LNCaP clone FGC (cell line): ENCODE measurements around the gene SRGAP1.

Experiments used
- DNase-seq: peaks from one replicate; pipeline ENCODE4 v3.0.0-alpha.2; 2011; ENCODE audit warnings: low read depth
- H3K4me3 ChIP-seq: 2 replicates; pipeline ENCODE4 v1.5.1; 2011; ENCODE audit warnings: mild to moderate bottlenecking, low read depth, low read length, control low read depth
- TF ChIP-seq, protein P1 (sequence below): IDR thresholded peaks from 2 replicates; pipeline ENCODE4 v1.5.1; 2012; ENCODE audit warnings: mild to moderate bottlenecking; ENCODE audit not compliant: control insufficient read depth, insufficient read depth; ENCODE audit errors: extremely low read depth

SRGAP1 gene

DNA sequence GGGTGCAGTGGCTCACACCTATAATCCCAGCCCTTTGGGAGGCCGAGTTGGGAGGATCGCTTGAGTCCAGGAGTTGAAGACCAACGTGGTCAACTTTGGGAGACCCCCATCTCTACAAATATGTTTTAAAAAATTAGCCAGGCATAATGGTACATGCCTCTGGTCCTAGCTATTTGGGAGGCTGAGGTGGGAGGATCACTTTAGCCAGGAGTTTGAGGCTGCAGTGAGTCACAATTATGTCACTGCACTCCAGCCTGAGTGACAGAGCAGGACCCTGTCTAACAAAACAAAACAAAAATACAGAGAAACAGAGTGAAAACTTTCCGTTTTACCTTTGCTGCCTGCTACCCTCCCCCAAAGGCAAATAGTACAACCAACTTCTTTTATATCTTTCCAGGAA, 60.2 kb downstream of the SRGAP1 start:
- no peak for DNase-seq
- TF ChIP-seq, protein P1, sequence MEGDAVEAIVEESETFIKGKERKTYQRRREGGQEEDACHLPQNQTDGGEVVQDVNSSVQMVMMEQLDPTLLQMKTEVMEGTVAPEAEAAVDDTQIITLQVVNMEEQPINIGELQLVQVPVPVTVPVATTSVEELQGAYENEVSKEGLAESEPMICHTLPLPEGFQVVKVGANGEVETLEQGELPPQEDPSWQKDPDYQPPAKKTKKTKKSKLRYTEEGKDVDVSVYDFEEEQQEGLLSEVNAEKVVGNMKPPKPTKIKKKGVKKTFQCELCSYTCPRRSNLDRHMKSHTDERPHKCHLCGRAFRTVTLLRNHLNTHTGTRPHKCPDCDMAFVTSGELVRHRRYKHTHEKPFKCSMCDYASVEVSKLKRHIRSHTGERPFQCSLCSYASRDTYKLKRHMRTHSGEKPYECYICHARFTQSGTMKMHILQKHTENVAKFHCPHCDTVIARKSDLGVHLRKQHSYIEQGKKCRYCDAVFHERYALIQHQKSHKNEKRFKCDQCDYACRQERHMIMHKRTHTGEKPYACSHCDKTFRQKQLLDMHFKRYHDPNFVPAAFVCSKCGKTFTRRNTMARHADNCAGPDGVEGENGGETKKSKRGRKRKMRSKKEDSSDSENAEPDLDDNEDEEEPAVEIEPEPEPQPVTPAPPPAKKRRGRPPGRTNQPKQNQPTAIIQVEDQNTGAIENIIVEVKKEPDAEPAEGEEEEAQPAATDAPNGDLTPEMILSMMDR, result no peak
- H3K4me3 ChIP-seq, result no peak overlapping the region

DNA sequence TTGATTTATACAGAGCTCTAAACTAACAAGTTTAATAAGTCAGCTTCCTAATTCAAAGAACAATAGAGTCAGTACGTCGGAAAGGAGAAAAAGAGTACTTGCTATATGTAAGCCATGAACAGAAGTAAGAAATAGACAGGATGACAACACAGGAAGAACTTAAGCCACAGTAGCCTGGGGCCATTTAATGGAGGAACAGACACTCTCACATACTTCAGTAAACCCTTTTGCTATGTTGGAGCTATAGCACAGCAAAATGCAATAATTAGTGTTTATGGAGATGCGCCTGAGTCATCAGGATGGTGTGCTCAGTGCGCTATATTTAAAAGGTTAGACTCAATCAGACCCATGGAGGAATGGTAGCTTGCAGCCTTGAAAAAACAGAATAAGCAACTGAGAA, 61.0 kb downstream of the SRGAP1 start:
- no peak for DNase-seq
- no peak overlapping the region for H3K4me3 ChIP-seq
- TF ChIP-seq, protein P1, result no peak

DNA sequence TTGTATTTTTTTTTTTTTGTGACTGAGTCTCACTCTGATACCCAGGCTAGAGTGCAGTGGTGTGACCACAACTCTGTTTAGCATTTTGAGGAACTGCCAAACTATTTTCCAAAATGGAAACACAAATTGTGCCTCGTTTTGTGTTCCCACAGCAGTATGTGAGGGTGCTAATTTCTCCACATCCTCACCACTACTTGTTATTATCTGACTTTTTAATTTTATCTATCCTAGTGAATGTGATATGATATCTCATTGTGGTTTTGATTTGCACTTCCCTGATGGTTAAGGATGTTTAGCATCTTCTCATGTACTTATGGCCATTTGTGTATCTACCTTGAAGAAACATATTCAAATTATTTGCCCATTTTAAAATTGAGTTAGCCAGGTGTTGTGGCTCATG, 62.4 kb downstream of the SRGAP1 start:
- no peak overlapping the region for H3K4me3 ChIP-seq
- no peak for DNase-seq
- TF ChIP-seq, protein P1, result no peak

DNA sequence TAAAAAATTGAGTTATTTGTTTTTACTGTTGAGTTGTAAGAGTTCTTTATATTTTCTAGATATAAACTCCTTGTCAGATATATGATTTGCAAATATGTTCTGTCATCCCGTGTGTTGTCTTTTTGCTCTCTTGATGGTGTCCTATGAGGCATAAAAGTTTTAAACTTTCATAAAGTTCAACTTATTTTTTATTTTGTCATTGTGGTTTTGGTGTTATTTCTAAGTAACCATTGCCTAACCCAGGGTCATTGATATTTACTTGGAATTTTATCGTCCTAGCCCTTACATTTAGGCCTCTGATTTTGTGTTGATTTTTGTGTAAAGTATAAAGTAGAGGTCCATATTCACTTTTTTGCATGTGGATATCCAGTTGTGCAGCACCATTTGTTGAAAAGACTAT, 63.1 kb downstream of the SRGAP1 start:
- H3K4me3 ChIP-seq, result no peak overlapping the region
- TF ChIP-seq, protein P1, result no peak
- no peak for DNase-seq

DNA sequence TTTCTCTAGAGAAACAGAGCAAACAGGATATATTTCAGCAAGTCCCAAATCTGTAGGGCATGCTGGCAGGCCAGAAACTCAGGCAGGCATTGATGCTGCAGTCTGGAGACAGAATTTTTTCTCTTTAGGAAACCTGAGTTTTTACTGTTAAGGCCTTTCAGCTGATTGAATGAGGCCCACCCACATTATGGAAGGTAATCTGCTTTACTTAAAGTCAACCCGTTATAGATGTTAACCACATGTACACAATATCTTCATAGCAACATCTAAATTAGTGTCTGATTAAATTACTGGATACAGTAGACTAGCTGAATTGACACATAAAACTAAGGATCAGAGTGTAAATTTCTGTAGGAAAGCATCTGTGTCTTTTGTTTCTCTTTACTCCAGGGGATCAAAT, 65.2 kb downstream of the SRGAP1 start:
- TF ChIP-seq, protein P1, result no peak
- no peak overlapping the region for H3K4me3 ChIP-seq
- DNase-seq, result no peak

DNA sequence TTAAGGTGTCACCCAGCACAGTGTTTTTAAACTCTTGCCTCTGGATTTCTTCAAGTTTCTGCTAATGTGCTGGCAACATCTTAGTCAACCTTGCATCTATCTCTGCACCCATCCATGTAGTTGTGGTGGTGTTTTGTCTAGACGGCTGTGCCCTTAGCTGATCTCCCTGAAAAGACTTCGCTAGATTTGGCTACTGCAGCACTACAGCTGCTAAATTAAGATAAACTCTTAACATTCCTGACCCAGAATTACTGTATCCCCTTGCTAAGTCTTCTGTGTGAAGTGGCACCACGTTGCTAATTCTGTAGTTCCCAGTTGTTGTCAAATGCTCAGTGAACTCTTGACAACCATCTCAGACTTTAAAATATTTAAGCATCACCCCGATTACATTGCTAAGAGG, 66.8 kb downstream of the SRGAP1 start:
- H3K4me3 ChIP-seq, result no peak overlapping the region
- TF ChIP-seq, protein P1, result no peak
- no peak for DNase-seq

DNA sequence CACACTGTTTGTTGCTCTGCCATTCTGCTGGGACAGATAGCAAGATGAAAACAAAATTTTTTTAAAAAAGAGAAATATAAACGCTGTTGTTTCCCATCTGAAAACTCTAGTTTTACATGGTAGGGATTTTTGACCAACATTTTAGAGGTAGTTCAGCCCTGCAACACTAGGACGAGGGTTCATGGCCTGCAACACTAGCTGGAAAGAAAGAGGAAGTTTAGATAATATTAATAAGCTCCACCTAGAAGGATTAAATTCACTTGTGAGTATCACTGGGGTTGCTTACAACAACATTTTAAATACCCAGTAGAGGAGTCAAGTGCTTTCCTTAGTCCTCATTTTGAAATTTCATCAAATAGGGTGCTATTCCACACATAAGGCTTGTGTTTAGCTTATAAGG, 68.2 kb downstream of the SRGAP1 start:
- TF ChIP-seq, protein P1, result no peak
- no peak overlapping the region for H3K4me3 ChIP-seq
- DNase-seq, result no peak
